ENCODE results near the gene SERAC1. TPM values are rescaled to one million over a fixed set of nuclear protein-coding genes. Genes with fewer than 3 reads are reported as not detected.

The SERAC1 gene
- total and polyA plus RNA-seq, 10 of the 15 experiments (the other 5 are each of a cell fraction or from before 2014, with no cell fraction given) = 0.76 to 2.9 (median 2.2) TPM

DNA sequence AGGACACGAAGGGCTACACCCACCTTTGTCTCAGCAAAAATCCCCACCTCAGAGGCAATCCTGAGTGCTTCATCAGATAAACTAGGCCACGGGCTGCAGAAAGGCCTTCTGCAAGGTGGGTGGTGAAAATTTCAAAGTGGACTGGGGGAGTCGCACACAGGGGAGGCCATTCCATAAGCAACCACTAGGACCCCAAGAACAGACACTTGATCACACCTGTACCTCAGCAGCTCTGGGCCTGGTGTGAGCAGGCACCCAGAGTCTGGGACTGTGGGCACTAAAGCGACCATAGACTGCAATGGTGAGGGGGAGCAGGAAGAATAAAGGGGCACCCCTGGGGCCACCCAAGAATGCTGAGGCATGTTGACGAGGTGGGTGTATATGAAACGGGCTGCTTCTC is 52.6 kb downstream of the SERAC1 start:
- no peaks in the 10 kb centered on the region for H3K36me3 ChIP-seq (ENCODE audit: control insufficient read depth in 2 of 2, insufficient read depth in 2 of 2, low read length in 1 of 2)
- in situ Hi-C loops (cut with MboI) (no loop called here), intact Hi-C loops (cut with micrococcal nuclease; ENCODE audit: unreplicated experiment) (no loop called here)
- no peak overlapping the region for H3K9ac ChIP-seq (ENCODE audit: control insufficient read depth, insufficient read depth, low read length)
- ChIA-PET CTCF (interaction anchor here (1.6 kb wide), 1 partner anchor 43 kb away, joined by 4 read pairs; no protein-coding TSS in a partner anchor), RAD21 (ENCODE audit: unreplicated experiment) (no interaction called here), SMC1A (ENCODE audit: uncharacterized antibody, unreplicated experiment) (interaction anchor here (0.8 kb wide), 1 partner anchor 154 kb away, joined by 3 read pairs; no protein-coding TSS in a partner anchor), POLR2A (no interaction called here)
- FAIRE-seq = no peak
- no peaks in the 10 kb centered on the region for H4K20me1 ChIP-seq (ENCODE audit: control insufficient read depth, insufficient read depth)
- H3K9me3 ChIP-seq (replicated peaks; ENCODE audit: control insufficient read depth, insufficient read depth, low read length) = no peaks in the 10 kb centered on the region
- no peaks in the 10 kb centered on the region for H3K4me1 ChIP-seq (ENCODE audit: control insufficient read depth, insufficient read depth, low read length)
- 83% methylated on average over 6 of the region's 6 CpGs for WGBS (ENCODE audit: insufficient coverage, insufficient replicate concordance, low lambda C conversion rate, missing lambda C conversion rate)
- H3K4me2 ChIP-seq (ENCODE audit: control insufficient read depth, insufficient read depth) = no peak overlapping the region
- H3K4me3 ChIP-seq = no peak overlapping the region
- ATAC-seq = no peak
- H3K79me2 ChIP-seq (ENCODE audit: control insufficient read depth, insufficient read depth, low read length) = no peaks in the 10 kb centered on the region
- no peak overlapping the region for H3K27ac ChIP-seq (ENCODE audit: control insufficient read depth, insufficient read depth)
- H3K27me3 ChIP-seq (replicated peaks in 1 of 2; ENCODE audit: control insufficient read depth in 2 of 2, insufficient read depth in 2 of 2, low read length in 1 of 2) = no peaks in the 10 kb centered on the region
- no peak for DNase-seq (ENCODE audit: low read depth, low spot score)
- no peak overlapping the region for H2AFZ ChIP-seq (ENCODE audit: control insufficient read depth, low read depth, low read length)
- BruUV-seq (replicated peaks) = no TSS peak
- TF ChIP-seq CHD4 (IDR thresholded peaks at IDR 0.05) (no peak), CTCF (IDR thresholded peaks at IDR 0.05 in 2 of 3, conservative IDR thresholded peaks at IDR 0.05 in 1 of 3; ENCODE audit: control insufficient read depth in 2 of 3, extremely low read depth in 1 of 3, insufficient read depth in 1 of 3, low read depth in 3 of 3, low read length in 3 of 3) (no peak), RFX5 (IDR thresholded peaks at IDR 0.05; ENCODE audit: low read depth, low read length) (no peak), ZBTB33 (IDR thresholded peaks at IDR 0.05) (no peak), RAD51 (IDR thresholded peaks at IDR 0.05) (no peak), ZNF592 (IDR thresholded peaks at IDR 0.05) (no peak), NBN (IDR thresholded peaks at IDR 0.05) (no peak), HDGF (IDR thresholded peaks at IDR 0.05) (no peak), SREBF2 (IDR thresholded peaks at IDR 0.05; ENCODE audit: low read length) (no peak), PBX3 (IDR thresholded peaks at IDR 0.05; ENCODE audit: insufficient replicate concordance, low read depth, low read length) (no peak), ZNF207 (IDR thresholded peaks at IDR 0.05; ENCODE audit: borderline replicate concordance) (no peak)
- TF ChIP-seq, protein P1, sequence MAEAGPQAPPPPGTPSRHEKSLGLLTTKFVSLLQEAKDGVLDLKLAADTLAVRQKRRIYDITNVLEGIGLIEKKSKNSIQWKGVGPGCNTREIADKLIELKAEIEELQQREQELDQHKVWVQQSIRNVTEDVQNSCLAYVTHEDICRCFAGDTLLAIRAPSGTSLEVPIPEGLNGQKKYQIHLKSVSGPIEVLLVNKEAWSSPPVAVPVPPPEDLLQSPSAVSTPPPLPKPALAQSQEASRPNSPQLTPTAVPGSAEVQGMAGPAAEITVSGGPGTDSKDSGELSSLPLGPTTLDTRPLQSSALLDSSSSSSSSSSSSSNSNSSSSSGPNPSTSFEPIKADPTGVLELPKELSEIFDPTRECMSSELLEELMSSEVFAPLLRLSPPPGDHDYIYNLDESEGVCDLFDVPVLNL (IDR thresholded peaks at IDR 0.05; ENCODE audit: low read depth, low read length) = no peak
- TF ChIP-seq, protein P2, sequence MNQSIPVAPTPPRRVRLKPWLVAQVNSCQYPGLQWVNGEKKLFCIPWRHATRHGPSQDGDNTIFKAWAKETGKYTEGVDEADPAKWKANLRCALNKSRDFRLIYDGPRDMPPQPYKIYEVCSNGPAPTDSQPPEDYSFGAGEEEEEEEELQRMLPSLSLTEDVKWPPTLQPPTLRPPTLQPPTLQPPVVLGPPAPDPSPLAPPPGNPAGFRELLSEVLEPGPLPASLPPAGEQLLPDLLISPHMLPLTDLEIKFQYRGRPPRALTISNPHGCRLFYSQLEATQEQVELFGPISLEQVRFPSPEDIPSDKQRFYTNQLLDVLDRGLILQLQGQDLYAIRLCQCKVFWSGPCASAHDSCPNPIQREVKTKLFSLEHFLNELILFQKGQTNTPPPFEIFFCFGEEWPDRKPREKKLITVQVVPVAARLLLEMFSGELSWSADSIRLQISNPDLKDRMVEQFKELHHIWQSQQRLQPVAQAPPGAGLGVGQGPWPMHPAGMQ (IDR thresholded peaks at IDR 0.05; ENCODE audit: borderline replicate concordance) = no peak

Measured in GM12878 (cell line).